Heart left ventricle (tissue), 16 donors: ENCODE results near the gene SEMA6D. TPM values are rescaled to one million over a fixed set of nuclear protein-coding genes. Genes with fewer than 3 reads are reported as not detected.

ENCODE experiments used
- ATAC-seq, 4 donors: fragments of 200-7000 bp; cut with Tn5 transposase; one replicate each; pipeline ENCODE4 v1.9.1; 2020 to 2022; ENCODE audit warnings: moderate library complexity in 4 of 4, mild to moderate bottlenecking in 3 of 4, moderate number of reproducible peaks in 1 of 4
- DNase-seq, 5 donors: peaks; one replicate each; pipeline ENCODE4 v3.0.0-alpha.2; 2020
- H3K27ac ChIP-seq, 12 donors: fragments of 200-600 bp; sonication (generic) in 4 of 12; one replicate each; pipeline versions ENCODE4 v1.5.0 to v1.8.0; 2016 to 2022; ENCODE audit warnings: mild to moderate bottlenecking in 2 of 12
- H3K27me3 ChIP-seq, 9 donors: fragments of 200-600 bp; sonication (generic) in 2 of 9; one replicate each; pipeline versions ENCODE4 v1.5.1 to v1.8.0; 2016 to 2022; ENCODE audit warnings: mild to moderate bottlenecking in 3 of 9
- H3K36me3 ChIP-seq, 9 donors: fragments of 200-600 bp; sonication (generic) in 2 of 9; one replicate each; pipeline versions ENCODE4 v1.5.0 to v1.8.0; 2018 to 2022; ENCODE audit warnings: mild to moderate bottlenecking in 2 of 9
- H3K4me1 ChIP-seq, 12 donors: fragments of 200-600 bp; sonication (generic) in 4 of 12; one replicate each; pipeline versions ENCODE4 v1.5.0 to v1.8.0; 2016 to 2022; ENCODE audit warnings: mild to moderate bottlenecking in 3 of 12
- H3K4me3 ChIP-seq, 12 donors: fragments of 200-600 bp; sonication (generic) in 4 of 12; one replicate each; pipeline versions ENCODE4 v1.5.0 to v1.8.0; 2017 to 2022; ENCODE audit warnings: mild to moderate bottlenecking in 9 of 12, moderate library complexity in 4 of 12
- H3K9me3 ChIP-seq, 12 donors: fragments of 200-600 bp; sonication (generic) in 4 of 12; one replicate each; pipeline versions ENCODE4 v1.5.0 to v1.8.0; 2016 to 2022; ENCODE audit warnings: mild to moderate bottlenecking in 1 of 12
- POLR2A ChIP-seq, 2 donors: fragments of 450-650 bp; IDR thresholded peaks; one replicate each; pipeline ENCODE4 v1.6.1; 2017; ENCODE audit warnings: antibody characterized with exemption in 2 of 2, mild to moderate bottlenecking in 2 of 2, moderate library complexity in 2 of 2
- WGBS, 4 donors: extraction: QIAGEN DNeasy Blood & Tissue Kit in 2 of 4; methylation state at CpG; one replicate each; pipeline versions ENCODE4 v1.1.5 to v1.1.7; 2013 to 2018; 5-methylcytosine and 5-hydroxymethylcytosine counted together
- intact Hi-C, 10 donors: fragments of 100-400 bp; cut with DNase I; formaldehyde crosslinking; loops; one replicate each; pipeline versions ENCODE4 v1.11.1 to v1.14.2; 2022
- polyA plus RNA-seq, 2 donors: library from polyadenylated mRNA; stranded (reverse); fragments of 200-250 nt; gene quantifications; one replicate each; pipeline ENCODE4 v1.2.3, GENCODE V29; 2013
- total RNA-seq, 9 donors: library from RNA; depleted of rRNA in 2 of 9; stranded (reverse); fragments of >200 nt in 2 of 9; fragmentation: NEBNext Ultra II Directional in 3 of 9; extraction: Animal tissue kit (Norgen Biotek cat#: 25700) in 3 of 9; gene quantifications; one replicate each; pipeline versions ENCODE4 v1.1.0 to v1.2.4, GENCODE V29; 2016 to 2023
- TF ChIP-seq, protein P1 (sequence below), 12 donors: fragments of 200-600 bp; sonication (generic) in 4 of 12; IDR thresholded peaks; one replicate each; pipeline versions ENCODE4 v1.5.0 to v1.8.0; 2018 to 2022; ENCODE audit warnings: antibody characterized with exemption in 12 of 12, mild to moderate bottlenecking in 5 of 12
- donor health status: ischemic (EF 13 %, LVEDD 7.1; RV severe dilation, severe dysfunction).
- donor health status: healthy with polysubstance abuse.
- donor health status: DM: no; HTN: yes; CAD: no.
- donor health status: DM: no; HTN: no; CAD: no.
- donor health status: ischemic (EF 25% LVEDD 6.9; RV normal size, moderate dysfunction).
- donor health status: ischemic (EF 25% LVEDD 5.7; RV mildly dilated, moderate dysfunction).
- donor health status: healthy.
- donor health status: DM: yes; HTN: yes; CAD: no.
- donor health status: ischemic (EF 35%, LVEDD 5.7; RV mildly dilated, moderate dysfunction).
- donor health status: nonischemic (EF 11% LVEDD 7.7; RV severe dilation, severe dysfunction).
- donor health status: DM: yes; HTN: yes; CAD: no.
- donor health status: PGD.
- donor health status: ischemic (EF 29% LVEDD 5.4; RV normal size, mild dysfunction).
- donor health status: nonischemic (EF 23%, LVEDD 6.1; RV moderate dilation, normal function).

SEMA6D gene
- total and polyA plus RNA-seq, 11 donors: 2.8 to 23.2 (median 10.8) TPM

- Histone ChIP-seq H3K27ac (no peak overlapping the region), H3K4me1 (peaks cover 0 to 14% (median 3%) of the 10 kb centered on the region in 12 donors), H3K36me3 (no peaks in the 10 kb centered on the region), H3K9me3 (no peaks in the 10 kb centered on the region), H3K27me3 (no peaks in the 10 kb centered on the region), H3K4me3 (no peak overlapping the region)
- WGBS, 4 donors: 72 to 79% (median 77%) methylated on average over 5 of the region's 5 CpGs
- TF ChIP-seq, protein P1, sequence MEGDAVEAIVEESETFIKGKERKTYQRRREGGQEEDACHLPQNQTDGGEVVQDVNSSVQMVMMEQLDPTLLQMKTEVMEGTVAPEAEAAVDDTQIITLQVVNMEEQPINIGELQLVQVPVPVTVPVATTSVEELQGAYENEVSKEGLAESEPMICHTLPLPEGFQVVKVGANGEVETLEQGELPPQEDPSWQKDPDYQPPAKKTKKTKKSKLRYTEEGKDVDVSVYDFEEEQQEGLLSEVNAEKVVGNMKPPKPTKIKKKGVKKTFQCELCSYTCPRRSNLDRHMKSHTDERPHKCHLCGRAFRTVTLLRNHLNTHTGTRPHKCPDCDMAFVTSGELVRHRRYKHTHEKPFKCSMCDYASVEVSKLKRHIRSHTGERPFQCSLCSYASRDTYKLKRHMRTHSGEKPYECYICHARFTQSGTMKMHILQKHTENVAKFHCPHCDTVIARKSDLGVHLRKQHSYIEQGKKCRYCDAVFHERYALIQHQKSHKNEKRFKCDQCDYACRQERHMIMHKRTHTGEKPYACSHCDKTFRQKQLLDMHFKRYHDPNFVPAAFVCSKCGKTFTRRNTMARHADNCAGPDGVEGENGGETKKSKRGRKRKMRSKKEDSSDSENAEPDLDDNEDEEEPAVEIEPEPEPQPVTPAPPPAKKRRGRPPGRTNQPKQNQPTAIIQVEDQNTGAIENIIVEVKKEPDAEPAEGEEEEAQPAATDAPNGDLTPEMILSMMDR (IDR thresholded peaks at IDR 0.05): no peak
- no peak for TF ChIP-seq POLR2A (IDR thresholded peaks at IDR 0.05)
- no peak for DNase-seq
- no peak for ATAC-seq
- intact Hi-C loops: loop anchor here in 1 of 10 donors (10.0 kb wide), 1 partner anchor 157 kb away; no protein-coding TSS in a partner anchor
These were observed 100.8 kb downstream of the SEMA6D start for GRCh38 chr15:47817969-47818548.

DNA sequence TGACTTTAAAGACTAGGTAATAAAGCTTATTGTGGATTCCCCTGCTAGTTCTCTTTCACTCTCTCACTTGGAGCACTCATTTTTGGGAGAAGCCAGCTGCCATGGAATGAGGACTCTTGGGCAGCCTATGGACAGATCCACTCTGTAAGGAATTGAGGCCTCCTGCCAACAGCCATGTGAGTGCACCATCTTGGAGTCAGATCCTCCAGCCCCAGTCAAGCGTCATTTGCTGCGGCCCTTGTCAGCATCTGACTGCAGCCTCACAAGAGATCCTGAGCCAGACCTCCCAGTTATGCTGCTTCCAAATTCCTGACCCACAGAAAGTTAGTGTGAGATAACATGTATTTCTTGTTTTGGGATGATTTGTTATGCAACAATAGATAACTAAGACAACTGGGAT is 101.9 kb downstream of the SEMA6D start:
- intact Hi-C loops: loop anchor here in 1 of 10 donors (10.0 kb wide), 1 partner anchor 156 kb away; no protein-coding TSS in a partner anchor
- Histone ChIP-seq H3K36me3 (no peaks in the 10 kb centered on the region), H3K4me1 (peaks cover 0 to 14% (median 3%) of the 10 kb centered on the region in 12 donors), H3K27ac (no peak overlapping the region), H3K27me3 (no peaks in the 10 kb centered on the region), H3K9me3 (no peaks in the 10 kb centered on the region), H3K4me3 (no peak overlapping the region)
- ATAC-seq (no peak), DNase-seq (no peak)
- WGBS, 4 donors: 75 to 95% (median 86%) methylated on average over 2 of the region's 2 CpGs
- TF ChIP-seq, protein P1 (IDR thresholded peaks at IDR 0.05): no peak
- no peak for TF ChIP-seq POLR2A (IDR thresholded peaks at IDR 0.05)

- ATAC-seq: peak in 2 of 4 donors; percentile 54 to 56
- 62 to 74% (median 67%) methylated on average over 9 of the region's 9 CpGs for WGBS, 4 donors
- TF ChIP-seq, protein P1 (IDR thresholded peaks at IDR 0.05): no peak
- no peak for TF ChIP-seq POLR2A (IDR thresholded peaks at IDR 0.05)
- Histone ChIP-seq H3K4me3 (no peak overlapping the region), H3K27me3 (no peaks in the 10 kb centered on the region), H3K27ac (no peak overlapping the region), H3K4me1 (peaks cover 0 to 14% (median 3%) of the 10 kb centered on the region in 12 donors), H3K36me3 (no peaks in the 10 kb centered on the region), H3K9me3 (no peaks in the 10 kb centered on the region)
- DNase-seq: no peak
- intact Hi-C loops: loop anchor here in 1 of 10 donors (10.0 kb wide), 1 partner anchor 65 kb away; no protein-coding TSS in a partner anchor
These were observed 102.9 kb downstream of the SEMA6D start for GRCh38 chr15:47820057-47820746.

GRCh38 chr15:47820747-47821319 is 103.5 kb downstream of the SEMA6D start:
- Histone ChIP-seq H3K4me1 (peaks cover 0 to 14% (median 3%) of the 10 kb centered on the region in 12 donors), H3K9me3 (no peaks in the 10 kb centered on the region), H3K27me3 (no peaks in the 10 kb centered on the region), H3K4me3 (no peak overlapping the region), H3K27ac (no peak overlapping the region), H3K36me3 (no peaks in the 10 kb centered on the region)
- intact Hi-C loops: loop anchor here in 1 of 10 donors (10.0 kb wide), 1 partner anchor 64 kb away; no protein-coding TSS in a partner anchor
- WGBS, 4 donors: 27 to 37% (median 33%) methylated on average over 8 of the region's 8 CpGs
- TF ChIP-seq POLR2A (IDR thresholded peaks at IDR 0.05): no peak
- TF ChIP-seq, protein P1 (IDR thresholded peaks at IDR 0.05): no peak
- DNase-seq (peak in 1 of 5 donors; percentile 33), ATAC-seq (peak in 3 of 4 donors; percentile 76 to 88 (median 86))
